Sigmoid colon (tissue), 4 donors: Measurements from ENCODE around the gene KYNU.

Experiments
- CTCF ChIP-seq, 4 experiments: fragments of 450-650 bp in 3 of 4; fragments of 200-600 bp in 1 of 4; IDR thresholded peaks; one replicate each; pipeline ENCODE4 v1.5.1; 2016 to 2019; ENCODE audit warnings: antibody characterized with exemption in 4 of 4, mild to moderate bottlenecking in 3 of 4, moderate library complexity in 2 of 4
- EP300 ChIP-seq, 4 donors: sonication (generic); formaldehyde crosslinking; IDR thresholded peaks; one replicate each; pipeline ENCODE4 v1.6.1; 2017; ENCODE audit warnings: antibody characterized with exemption in 4 of 4
- POLR2A ChIP-seq, 2 donors: fragments of 450-650 bp; IDR thresholded peaks; one replicate each; pipeline ENCODE4 v1.6.1; 2016; ENCODE audit warnings: antibody characterized with exemption in 2 of 2, mild to moderate bottlenecking in 2 of 2, moderate library complexity in 2 of 2
- POLR2AphosphoS5 ChIP-seq, 4 donors: sonication (generic); formaldehyde crosslinking; IDR thresholded peaks; one replicate each; pipeline ENCODE4 v1.6.1; 2017; ENCODE audit warnings: antibody characterized with exemption in 4 of 4

GRCh38 chr2:142866426-142866825 lies 11.0 kb upstream of the KYNU start:
- TF ChIP-seq POLR2A (IDR thresholded peaks at IDR 0.05) (no peak), POLR2AphosphoS5 (IDR thresholded peaks at IDR 0.05) (no peak), CTCF (IDR thresholded peaks at IDR 0.05) (no peak), EP300 (IDR thresholded peaks at IDR 0.05) (no peak)
